Measurements from ENCODE around the gene TNC.

The TNC gene

DNA sequence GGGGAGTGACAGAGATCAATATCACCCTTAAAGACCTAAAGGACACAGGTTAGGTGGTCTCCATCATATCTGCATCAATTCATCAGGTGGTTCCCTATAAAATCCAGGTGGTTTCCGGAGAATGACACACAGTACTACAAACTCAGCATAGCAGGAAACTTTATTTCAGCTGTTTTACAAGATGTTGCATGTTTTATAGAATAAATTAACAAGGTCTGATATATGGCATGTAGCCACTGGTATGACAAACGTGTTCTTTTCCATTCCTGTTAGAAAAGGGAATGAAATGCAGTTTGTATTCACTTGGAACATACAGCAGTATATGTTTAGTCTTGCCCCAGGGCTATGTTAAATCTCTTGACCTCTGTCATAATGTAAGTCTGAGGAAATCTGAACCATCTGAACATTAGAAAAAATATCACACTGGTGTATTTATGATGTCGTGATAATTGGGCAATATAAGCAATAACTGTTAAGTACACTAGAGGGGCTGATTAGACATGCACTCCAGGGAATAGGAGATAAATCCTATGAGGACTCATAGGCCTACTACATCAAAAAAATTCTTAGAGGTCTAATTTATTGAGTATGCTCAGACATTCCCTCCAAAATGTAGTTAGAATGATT is 145.3 kb downstream of the TNC start:
- TF ChIP-seq, protein P1, sequence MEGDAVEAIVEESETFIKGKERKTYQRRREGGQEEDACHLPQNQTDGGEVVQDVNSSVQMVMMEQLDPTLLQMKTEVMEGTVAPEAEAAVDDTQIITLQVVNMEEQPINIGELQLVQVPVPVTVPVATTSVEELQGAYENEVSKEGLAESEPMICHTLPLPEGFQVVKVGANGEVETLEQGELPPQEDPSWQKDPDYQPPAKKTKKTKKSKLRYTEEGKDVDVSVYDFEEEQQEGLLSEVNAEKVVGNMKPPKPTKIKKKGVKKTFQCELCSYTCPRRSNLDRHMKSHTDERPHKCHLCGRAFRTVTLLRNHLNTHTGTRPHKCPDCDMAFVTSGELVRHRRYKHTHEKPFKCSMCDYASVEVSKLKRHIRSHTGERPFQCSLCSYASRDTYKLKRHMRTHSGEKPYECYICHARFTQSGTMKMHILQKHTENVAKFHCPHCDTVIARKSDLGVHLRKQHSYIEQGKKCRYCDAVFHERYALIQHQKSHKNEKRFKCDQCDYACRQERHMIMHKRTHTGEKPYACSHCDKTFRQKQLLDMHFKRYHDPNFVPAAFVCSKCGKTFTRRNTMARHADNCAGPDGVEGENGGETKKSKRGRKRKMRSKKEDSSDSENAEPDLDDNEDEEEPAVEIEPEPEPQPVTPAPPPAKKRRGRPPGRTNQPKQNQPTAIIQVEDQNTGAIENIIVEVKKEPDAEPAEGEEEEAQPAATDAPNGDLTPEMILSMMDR (IDR thresholded peaks at IDR 0.05; ENCODE audit: low read depth, low read length) = no peak
- no peak overlapping the region for H3K4me3 ChIP-seq (ENCODE audit: low read depth, low read length)
- DNase-seq (ENCODE audit: low read depth, low spot score) = no peak
- in situ Hi-C loops (cut with HindIII; ENCODE audit: low sequenced_read_pairs) = no loop called here

All from astrocyte of the spinal cord (primary cell).